ENCODE measurements around the gene RPS29.

DNA sequence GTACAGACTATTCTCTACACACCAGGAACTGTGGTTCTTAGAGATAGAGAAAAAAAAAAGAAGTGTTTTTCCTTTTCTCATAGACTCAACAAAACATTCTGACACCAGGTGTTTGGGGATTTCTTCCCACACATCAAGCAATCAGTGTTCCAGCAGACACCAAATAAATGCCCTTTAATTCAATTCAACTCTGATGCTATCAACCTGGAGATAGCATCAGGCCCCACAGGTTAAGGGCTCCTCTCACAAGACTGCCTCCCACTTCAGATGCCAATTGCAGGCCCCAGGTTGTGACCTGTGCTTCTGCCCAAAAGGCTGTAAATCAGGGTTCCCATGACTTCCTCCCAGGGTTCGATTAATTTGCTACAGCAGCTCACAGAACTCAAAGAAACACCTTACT lies 36.7 kb downstream of the RPS29 start:
- TF ChIP-seq, protein P1, sequence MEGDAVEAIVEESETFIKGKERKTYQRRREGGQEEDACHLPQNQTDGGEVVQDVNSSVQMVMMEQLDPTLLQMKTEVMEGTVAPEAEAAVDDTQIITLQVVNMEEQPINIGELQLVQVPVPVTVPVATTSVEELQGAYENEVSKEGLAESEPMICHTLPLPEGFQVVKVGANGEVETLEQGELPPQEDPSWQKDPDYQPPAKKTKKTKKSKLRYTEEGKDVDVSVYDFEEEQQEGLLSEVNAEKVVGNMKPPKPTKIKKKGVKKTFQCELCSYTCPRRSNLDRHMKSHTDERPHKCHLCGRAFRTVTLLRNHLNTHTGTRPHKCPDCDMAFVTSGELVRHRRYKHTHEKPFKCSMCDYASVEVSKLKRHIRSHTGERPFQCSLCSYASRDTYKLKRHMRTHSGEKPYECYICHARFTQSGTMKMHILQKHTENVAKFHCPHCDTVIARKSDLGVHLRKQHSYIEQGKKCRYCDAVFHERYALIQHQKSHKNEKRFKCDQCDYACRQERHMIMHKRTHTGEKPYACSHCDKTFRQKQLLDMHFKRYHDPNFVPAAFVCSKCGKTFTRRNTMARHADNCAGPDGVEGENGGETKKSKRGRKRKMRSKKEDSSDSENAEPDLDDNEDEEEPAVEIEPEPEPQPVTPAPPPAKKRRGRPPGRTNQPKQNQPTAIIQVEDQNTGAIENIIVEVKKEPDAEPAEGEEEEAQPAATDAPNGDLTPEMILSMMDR (IDR thresholded peaks at IDR 0.05 in 8 of 11, conservative IDR thresholded peaks at IDR 0.05 in 3 of 11): no peak
- no peak for TF ChIP-seq POLR2A (IDR thresholded peaks at IDR 0.05)
